Stimulated activated CD4-positive, alpha-beta T cell treated with anti-CD3 and anti-CD28 coated beads, TNF-alpha, amount 100 ng/mL, for 24 hours (primary cell): ENCODE measurements around the gene TFF3.

Experiments used
- DNase-seq, 3 experiments: peaks; one replicate each; pipeline ENCODE4 v3.0.0-alpha.2; 2020; ENCODE audit warnings: low read depth in 3 of 3

TFF3 gene

GRCh38 chr21:42346866-42347600 lies 31.8 kb upstream of the TFF3 start:
- DNase-seq, result no peak

- DNase-seq, result no peak
Measured at GRCh38 chr21:42346441-42346840, 31.2 kb upstream of the TFF3 start.

GRCh38 chr21:42344631-42345030 lies 29.4 kb upstream of the TFF3 start:
- no peak for DNase-seq

- no peak for DNase-seq
Measured at GRCh38 chr21:42343963-42344510, 28.8 kb upstream of the TFF3 start.

- no peak for DNase-seq
Measured at GRCh38 chr21:42343556-42343955, 28.3 kb upstream of the TFF3 start.

- DNase-seq, result no peak
Measured at GRCh38 chr21:42343101-42343500, 27.9 kb upstream of the TFF3 start.

GRCh38 chr21:42341776-42342542 lies 26.8 kb upstream of the TFF3 start:
- no peak for DNase-seq

- DNase-seq, result no peak
Measured at GRCh38 chr21:42340187-42341050, 25.2 kb upstream of the TFF3 start.

- no peak for DNase-seq
Measured at GRCh38 chr21:42338729-42339715, 23.8 kb upstream of the TFF3 start.

- peak; percentile 62 to 81 (median 80) for DNase-seq
Measured at GRCh38 chr21:42337830-42338728, 22.9 kb upstream of the TFF3 start.

GRCh38 chr21:42337276-42337675 lies 22.1 kb upstream of the TFF3 start:
- no peak for DNase-seq

GRCh38 chr21:42336054-42336453 lies 20.8 kb upstream of the TFF3 start:
- no peak for DNase-seq

GRCh38 chr21:42332557-42333317 lies 17.5 kb upstream of the TFF3 start:
- DNase-seq, result no peak

- no peak for DNase-seq
Measured at GRCh38 chr21:42331660-42332059, 16.5 kb upstream of the TFF3 start.

- DNase-seq, result no peak
Measured at GRCh38 chr21:42330380-42331371, 15.5 kb upstream of the TFF3 start.

- DNase-seq, result no peak
Measured at GRCh38 chr21:42324896-42325295, 9.7 kb upstream of the TFF3 start.

GRCh38 chr21:42321845-42322244 lies 6.6 kb upstream of the TFF3 start:
- DNase-seq, result no peak

- no peak for DNase-seq
Measured at GRCh38 chr21:42321231-42321630, 6.0 kb upstream of the TFF3 start.
